Large intestine (tissue), 3 donors: Measurements from ENCODE around the gene OR4B1. TPM values are rescaled to one million over a fixed set of nuclear protein-coding genes. Genes with fewer than 3 reads are reported as not detected.
"Not testable (repeated sequence)": the region's sequence is repeated elsewhere in the genome, so short reads cannot be mapped to it uniquely, and the experiment has no call there.

Source experiments
- DNase-seq, 2 donors: peaks; one replicate each; pipeline versions ENCODE4 v3.0.0 to v3.0.0-alpha.2; 2013
- H3K27ac ChIP-seq: one replicate; pipeline ENCODE4 v1.5.1; 2013; ENCODE audit warnings: low read length
- H3K27me3 ChIP-seq: 2 replicates; pipeline ENCODE4 v1.6.1; 2013; ENCODE audit warnings: low read length; ENCODE audit not compliant: control insufficient read depth, insufficient read depth
- H3K36me3 ChIP-seq: 2 replicates; pipeline ENCODE4 v1.6.1; 2013; ENCODE audit warnings: low read length; ENCODE audit not compliant: control insufficient read depth, insufficient read depth
- H3K4me1 ChIP-seq: one replicate; pipeline ENCODE4 v1.6.1; 2013; ENCODE audit warnings: low read length; ENCODE audit not compliant: control insufficient read depth, insufficient read depth
- H3K4me3 ChIP-seq: one replicate; pipeline ENCODE4 v1.5.1; 2013; ENCODE audit warnings: low read length
- H3K9me3 ChIP-seq: one replicate; pipeline ENCODE4 v1.6.1; 2013; ENCODE audit warnings: mild to moderate bottlenecking, low read depth, low read length, moderate library complexity; ENCODE audit not compliant: control insufficient read depth
- WGBS: methylation state at CpG from one replicate; pipeline ENCODE4 v1.1.5; 2013; ENCODE audit warnings: low lambda C conversion rate; ENCODE audit not compliant: insufficient coverage; 5-methylcytosine and 5-hydroxymethylcytosine counted together
- polyA plus RNA-seq: library from polyadenylated mRNA; unstranded; fragments of 120-200 nt; gene quantifications from one replicate; pipeline ENCODE4 v1.2.1, GENCODE V29; 2013

The OR4B1 gene
- polyA plus RNA-seq, 1 donor, result not detected

DNA sequence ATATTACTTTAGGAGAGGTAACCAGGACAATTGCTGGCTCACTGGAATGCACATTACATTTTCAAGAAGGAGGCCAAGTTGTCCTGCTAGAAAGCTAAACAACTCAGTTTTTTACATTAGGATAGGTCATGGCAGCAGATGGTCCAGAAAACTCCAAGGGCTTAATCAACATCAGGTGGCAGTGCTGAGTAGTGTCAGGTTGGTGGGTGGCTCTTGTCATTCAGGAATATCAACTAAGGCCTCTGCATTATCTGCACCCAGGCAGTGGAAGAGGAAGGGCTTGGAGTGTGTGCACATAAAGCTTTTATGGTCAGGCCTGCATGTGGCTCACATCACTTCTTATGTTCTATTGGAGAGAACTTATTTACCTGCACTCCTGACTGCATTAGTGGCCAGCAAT, 32.2 kb upstream of the OR4B1 start:
- Histone ChIP-seq H3K4me1 (no peaks in the 10 kb centered on the region), H3K9me3 (no peaks in the 10 kb centered on the region)

DNA sequence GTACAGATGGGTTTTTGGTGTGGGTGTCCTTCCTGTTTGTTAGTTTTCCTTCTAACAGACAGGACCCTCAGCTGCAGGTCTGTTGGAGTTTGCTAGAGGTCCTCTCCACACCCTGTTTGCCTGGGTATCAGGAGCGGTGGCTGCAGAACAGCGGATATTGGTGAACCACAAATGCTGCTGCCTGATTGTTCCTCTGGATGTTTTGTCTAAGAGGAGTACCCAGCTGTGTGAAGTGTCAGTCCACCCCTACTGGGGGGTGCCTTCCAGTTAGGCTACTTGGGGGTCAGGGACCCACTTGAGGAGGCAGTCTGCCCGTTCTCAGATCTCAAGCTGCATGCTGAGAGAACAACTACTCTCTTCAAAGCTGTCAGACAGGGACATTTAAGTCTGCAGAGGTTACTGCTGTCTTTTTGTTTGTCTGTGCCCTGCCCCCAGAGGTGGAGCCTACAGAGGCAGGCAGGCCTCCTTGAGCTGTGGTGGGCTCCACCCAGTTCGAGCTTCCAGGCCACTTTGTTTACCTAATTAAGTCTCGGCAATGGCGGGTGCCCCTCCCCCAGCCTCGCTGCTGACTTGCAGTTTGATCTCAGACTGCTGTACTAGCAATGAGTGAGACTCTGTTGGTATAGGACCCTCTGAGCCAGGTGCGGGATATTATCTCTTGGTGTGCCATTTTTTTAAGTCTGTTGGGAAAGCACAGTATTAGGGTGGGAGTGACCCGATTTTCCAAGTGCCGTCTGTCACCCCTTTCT, 25.5 kb upstream of the OR4B1 start:
- H3K4me1 ChIP-seq, H3K36me3 ChIP-seq, H3K27ac ChIP-seq, H3K27me3 ChIP-seq, H3K9me3 ChIP-seq, H3K4me3 ChIP-seq, DNase-seq: not testable (repeated sequence)
- no CpG with 5 or more reads among the region's 10 CpGs for WGBS

More for the DNA sequence above, 32.2 kb upstream of the OR4B1 start:
- Histone ChIP-seq H3K36me3 (no peaks in the 10 kb centered on the region), H3K4me3 (no peak overlapping the region), H3K27ac (no peak overlapping the region), H3K27me3 (no peaks in the 10 kb centered on the region)
- no peak for DNase-seq

DNA sequence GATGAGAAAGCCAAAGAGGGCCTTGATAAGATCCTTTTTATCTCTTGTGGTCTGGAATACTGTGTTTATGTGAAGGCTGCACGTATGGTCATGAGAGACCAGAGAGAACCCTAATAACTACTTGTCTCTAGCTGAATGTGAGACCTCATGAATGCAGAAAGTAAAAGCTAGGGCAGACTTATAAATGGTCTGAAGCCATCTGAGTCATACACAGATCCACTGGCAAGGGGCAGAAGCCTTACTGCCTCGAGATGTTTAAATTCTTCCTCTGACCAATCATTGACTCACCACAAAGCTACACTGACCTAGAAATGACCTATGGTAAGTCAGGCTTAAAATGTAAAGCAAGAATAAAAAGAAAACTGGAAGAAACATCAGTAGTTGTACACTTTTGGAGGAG, 22.7 kb upstream of the OR4B1 start:
- Histone ChIP-seq H3K4me1 (no peaks in the 10 kb centered on the region), H3K9me3 (peaks cover 3% of the 10 kb centered on the region), H3K27me3 (no peaks in the 10 kb centered on the region), H3K36me3 (no peaks in the 10 kb centered on the region), H3K4me3 (no peak overlapping the region), H3K27ac (no peak overlapping the region)
- DNase-seq, result no peak
- no CpG with 5 or more reads among the region's 2 CpGs for WGBS

DNA sequence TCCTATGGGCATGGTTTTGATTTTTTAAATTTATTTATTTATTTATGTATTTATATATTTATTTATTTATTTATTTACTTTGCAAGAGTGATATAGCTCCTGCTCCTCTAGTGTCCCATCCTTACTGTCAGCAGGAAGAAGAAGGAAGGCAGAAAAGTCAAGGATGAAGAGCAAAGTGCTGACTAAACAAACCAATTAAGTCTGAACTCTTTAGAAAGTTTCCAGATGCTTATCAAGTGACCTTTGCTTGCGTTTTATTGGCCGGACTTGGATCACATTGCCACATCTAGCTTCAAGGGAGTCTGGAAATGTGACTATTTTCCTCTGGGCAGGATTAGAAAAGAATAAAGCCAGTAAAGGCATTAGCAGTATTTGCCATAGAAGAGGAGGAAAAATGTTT, 8.7 kb upstream of the OR4B1 start:
- no peak for DNase-seq
- Histone ChIP-seq H3K36me3 (no peaks in the 10 kb centered on the region), H3K4me1 (no peaks in the 10 kb centered on the region), H3K4me3 (no peak overlapping the region), H3K27ac (no peak overlapping the region), H3K27me3 (no peaks in the 10 kb centered on the region), H3K9me3 (no peaks in the 10 kb centered on the region)
- WGBS, result 60% methylated on average over 1 of the region's 2 CpGs

DNA sequence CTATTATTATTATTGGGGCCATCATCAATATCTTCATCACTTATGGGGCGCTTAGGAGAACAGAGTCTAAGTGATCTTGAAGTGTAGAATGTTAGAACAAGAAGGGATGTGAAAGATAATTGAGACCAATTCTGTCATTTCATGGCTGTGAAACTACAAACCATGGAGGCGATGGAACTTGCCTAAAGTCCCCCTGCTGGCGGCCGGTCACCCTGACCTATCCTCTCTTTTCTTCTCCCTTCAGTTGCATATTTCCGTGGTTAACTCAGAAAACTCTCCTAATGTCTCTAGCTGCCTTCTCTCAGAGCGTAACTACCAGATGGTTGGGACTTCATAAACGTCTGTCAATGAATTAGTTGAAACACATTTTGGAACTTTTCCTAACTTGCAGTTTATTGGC, 6.6 kb upstream of the OR4B1 start:
- DNase-seq, result no peak
- H3K27ac ChIP-seq, result no peak overlapping the region
- H3K9me3 ChIP-seq, result no peaks in the 10 kb centered on the region
- no peak overlapping the region for H3K4me3 ChIP-seq
- H3K4me1 ChIP-seq, result no peaks in the 10 kb centered on the region
- no peaks in the 10 kb centered on the region for H3K36me3 ChIP-seq
- 0% methylated on average over 1 of the region's 7 CpGs for WGBS
- H3K27me3 ChIP-seq, result no peaks in the 10 kb centered on the region

DNA sequence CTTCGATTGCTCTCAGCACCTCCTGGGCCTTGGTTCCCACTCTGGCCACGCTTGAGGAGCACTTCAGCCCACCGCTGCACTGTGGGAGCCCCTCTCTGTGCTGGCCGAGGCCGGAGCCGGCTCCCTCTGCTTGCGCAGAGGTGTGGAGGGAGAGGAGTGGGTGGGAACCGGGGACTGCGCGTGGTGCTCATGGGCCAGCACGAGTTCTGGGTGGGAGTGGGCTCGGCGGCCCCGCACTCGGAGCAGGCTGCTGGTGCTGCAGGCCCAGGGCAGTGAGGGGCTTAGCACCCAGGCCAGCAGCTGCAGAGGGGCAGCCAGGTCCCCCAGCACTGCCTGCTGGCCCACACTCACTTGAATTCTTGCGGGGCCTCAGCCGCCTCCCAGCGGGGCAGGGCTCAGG, 12.2 kb downstream of the OR4B1 start:
- H3K27me3 ChIP-seq, result no peaks in the 10 kb centered on the region
- no peak overlapping the region for H3K4me3 ChIP-seq
- H3K9me3 ChIP-seq, result peaks cover 7% of the 10 kb centered on the region
- DNase-seq, result no peak
- H3K36me3 ChIP-seq, result no peaks in the 10 kb centered on the region
- WGBS, result no CpG with 5 or more reads among the region's 18 CpGs
- no peaks in the 10 kb centered on the region for H3K4me1 ChIP-seq
- no peak overlapping the region for H3K27ac ChIP-seq

DNA sequence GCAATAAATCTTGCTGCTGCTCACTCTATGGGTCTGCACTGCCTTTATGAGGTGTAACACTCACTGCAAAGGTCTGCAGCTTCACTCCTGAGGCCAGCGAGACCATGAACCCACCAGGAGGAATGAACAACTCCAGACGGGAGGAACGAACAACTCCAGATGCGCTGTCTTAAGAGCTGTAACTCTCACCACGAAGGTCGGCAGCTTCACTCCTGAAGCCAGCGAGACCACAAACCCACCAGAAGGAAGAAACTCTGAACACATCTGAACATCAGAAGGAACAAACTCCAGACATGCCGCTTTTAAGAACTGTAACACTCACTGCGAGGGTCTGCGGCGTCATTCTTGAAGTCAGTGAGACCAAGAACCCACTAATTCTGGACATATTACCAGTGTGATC, 13.4 kb downstream of the OR4B1 start:
- no CpG with 5 or more reads among the region's 11 CpGs for WGBS
- not testable (repeated sequence) for H3K27ac ChIP-seq, H3K36me3 ChIP-seq, DNase-seq, H3K4me1 ChIP-seq, H3K4me3 ChIP-seq, H3K27me3 ChIP-seq, H3K9me3 ChIP-seq

DNA sequence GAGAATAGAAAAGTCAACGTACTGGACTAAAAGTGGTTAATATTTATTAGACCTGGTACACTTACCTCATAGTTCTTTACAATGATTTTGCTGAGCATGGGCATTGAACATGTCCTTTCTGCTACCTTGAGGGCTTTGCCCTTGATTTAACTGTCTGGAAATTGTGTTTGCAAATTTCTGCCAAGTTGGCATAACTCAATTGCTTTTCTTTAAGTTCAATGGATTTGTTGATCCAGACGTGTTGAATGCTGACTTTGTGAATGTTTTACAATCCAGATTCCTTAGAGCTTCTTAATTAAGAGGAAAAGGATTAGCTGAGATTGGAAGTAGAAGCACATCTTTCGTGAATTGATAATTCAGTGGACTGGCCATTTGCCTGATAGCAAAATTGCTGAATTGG, 21.1 kb downstream of the OR4B1 start:
- no peak overlapping the region for H3K4me3 ChIP-seq
- no peaks in the 10 kb centered on the region for H3K9me3 ChIP-seq
- WGBS, result 17% methylated on average over 2 of the region's 3 CpGs
- H3K36me3 ChIP-seq, result no peaks in the 10 kb centered on the region
- no peak overlapping the region for H3K27ac ChIP-seq
- no peak for DNase-seq
- H3K4me1 ChIP-seq, result no peaks in the 10 kb centered on the region
- no peaks in the 10 kb centered on the region for H3K27me3 ChIP-seq

DNA sequence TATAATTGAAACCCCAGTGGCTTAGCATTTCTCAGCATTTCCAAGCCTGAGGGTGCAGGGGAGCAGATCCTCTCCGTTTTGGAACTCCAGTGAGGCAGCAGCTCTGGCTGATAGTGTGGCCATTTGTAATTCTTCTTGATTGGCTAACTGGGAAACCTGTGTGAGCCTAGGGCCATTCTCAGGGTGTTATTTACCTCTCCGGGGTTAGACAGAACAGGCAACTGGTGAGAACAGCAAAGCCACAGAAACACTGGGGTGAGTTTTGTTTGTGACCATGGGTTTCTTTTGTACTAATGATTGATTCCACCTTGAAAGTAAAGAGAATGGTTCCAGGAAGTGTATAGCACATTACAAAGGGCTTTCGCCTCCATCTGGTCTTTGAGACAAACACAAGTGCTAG, 25.9 kb downstream of the OR4B1 start:
- no peak for DNase-seq
- no peaks in the 10 kb centered on the region for H3K9me3 ChIP-seq
- H3K36me3 ChIP-seq, result no peaks in the 10 kb centered on the region
- H3K4me3 ChIP-seq, result no peak overlapping the region
- WGBS, result 100% methylated on average over 1 of the region's 3 CpGs
- no peak overlapping the region for H3K27ac ChIP-seq
- H3K27me3 ChIP-seq, result no peaks in the 10 kb centered on the region
- no peaks in the 10 kb centered on the region for H3K4me1 ChIP-seq

DNA sequence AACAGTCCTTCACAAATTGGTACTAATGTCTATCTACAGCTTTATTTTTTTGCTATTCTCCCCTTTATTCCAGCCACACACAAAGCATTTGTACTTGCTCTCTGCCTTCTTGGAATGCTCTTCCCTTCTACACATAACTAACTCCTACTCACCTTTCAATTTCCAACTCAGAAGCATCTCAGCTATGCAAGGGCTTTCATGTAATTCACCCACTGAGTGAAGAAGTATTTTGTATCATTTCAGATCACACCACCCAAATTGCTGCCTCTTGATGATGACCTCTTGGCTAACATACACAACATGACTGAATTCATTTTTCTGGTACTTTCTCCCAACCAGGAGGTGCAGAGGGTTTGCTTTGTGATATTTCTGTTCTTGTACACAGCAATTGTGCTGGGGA, 28.2 kb downstream of the OR4B1 start, which contains the start of gene OR4X2:
OR4X2 (plus strand) TSS at position 301 of the 400 bp plus-strand sequence; CDS start at position 301, 0 bp downstream.
- peaks cover 6% of the 10 kb centered on the region for H3K9me3 ChIP-seq
- DNase-seq, result no peak
- no peak within 1 kb of the TSS for H3K4me3 ChIP-seq
- no peaks in the 10 kb centered on the region for H3K4me1 ChIP-seq
- no peaks in the 10 kb centered on the region for H3K36me3 ChIP-seq
- no peaks in the 10 kb centered on the region for H3K27me3 ChIP-seq
- no peak within 1 kb of the TSS for H3K27ac ChIP-seq

DNA sequence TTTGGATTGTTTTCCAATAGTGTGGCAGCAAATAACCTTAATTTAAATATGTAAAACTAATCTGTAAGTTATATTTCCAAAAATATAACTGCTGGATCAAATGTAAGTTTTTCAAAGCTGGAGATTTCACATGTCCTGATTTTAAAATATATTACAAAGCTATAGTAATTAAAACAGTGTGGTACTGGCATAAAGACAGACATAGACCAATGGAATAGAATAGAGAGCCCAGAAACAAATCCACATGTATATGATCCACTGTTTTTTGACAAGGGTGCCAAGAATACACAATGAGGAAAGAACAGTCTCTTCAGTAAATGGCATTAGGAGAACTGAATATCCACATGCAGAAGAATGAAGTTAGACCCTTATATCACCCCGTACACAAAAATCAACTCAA, 32.3 kb downstream of the OR4B1 start:
- 67% methylated on average over 1 of the region's 1 CpG for WGBS
- H3K27me3 ChIP-seq, result no peaks in the 10 kb centered on the region
- no peaks in the 10 kb centered on the region for H3K4me1 ChIP-seq
- H3K36me3 ChIP-seq, result no peaks in the 10 kb centered on the region
- no peak for DNase-seq
- H3K27ac ChIP-seq, result no peak overlapping the region
- H3K4me3 ChIP-seq, result no peak overlapping the region
- H3K9me3 ChIP-seq, result peaks cover 6% of the 10 kb centered on the region
